Stimulated activated naive CD8-positive, alpha-beta T cell treated with anti-CD3 and anti-CD28 coated beads, Interleukin-15, Interleukin-2, amounts not matched to agents 100 ng/mL and 50 ng/mL, for 24 hours (primary cell): Measurements from ENCODE around the gene FNDC3B.
A peak's percentile ranks its signal among the peaks of the same experiment; 100 is the strongest.

Experiments
- H3K27ac Mint-ChIP-seq: one replicate; pipeline ENCODE4 v1.8.0; 2021; ENCODE audit warnings: mild to moderate bottlenecking, mixed read lengths
- H3K27me3 Mint-ChIP-seq: one replicate; pipeline ENCODE4 v1.8.0; 2021; ENCODE audit warnings: mixed read lengths
- H3K36me3 Mint-ChIP-seq: one replicate; pipeline ENCODE4 v1.8.0; 2021; ENCODE audit warnings: low read depth, mixed read lengths
- H3K4me1 Mint-ChIP-seq: one replicate; pipeline ENCODE4 v1.8.0; 2021; ENCODE audit warnings: low read depth, mixed read lengths
- H3K4me3 Mint-ChIP-seq: one replicate; pipeline ENCODE4 v1.8.0; 2021; ENCODE audit warnings: mild to moderate bottlenecking, mixed read lengths
- H3K9me3 Mint-ChIP-seq: one replicate; pipeline ENCODE4 v1.8.0; 2021; ENCODE audit warnings: mixed read lengths

FNDC3B gene

GRCh38 chr3:172310428-172310760, 271.0 kb downstream of the FNDC3B start:
- Mint-ChIP-seq H3K4me1 (no peaks in the 10 kb centered on the region), H3K27ac (no peak overlapping the region), H3K27me3 (no peaks in the 10 kb centered on the region), H3K36me3 (peaks cover 44% of the 10 kb centered on the region), H3K4me3 (no peak overlapping the region), H3K9me3 (no peaks in the 10 kb centered on the region)

- Mint-ChIP-seq H3K36me3 (peaks cover 44% of the 10 kb centered on the region), H3K27me3 (no peaks in the 10 kb centered on the region), H3K27ac (no peak overlapping the region), H3K9me3 (no peaks in the 10 kb centered on the region), H3K4me1 (no peaks in the 10 kb centered on the region), H3K4me3 (no peak overlapping the region)
These were observed 271.8 kb downstream of the FNDC3B start for GRCh38 chr3:172311217-172311616.

DNA sequence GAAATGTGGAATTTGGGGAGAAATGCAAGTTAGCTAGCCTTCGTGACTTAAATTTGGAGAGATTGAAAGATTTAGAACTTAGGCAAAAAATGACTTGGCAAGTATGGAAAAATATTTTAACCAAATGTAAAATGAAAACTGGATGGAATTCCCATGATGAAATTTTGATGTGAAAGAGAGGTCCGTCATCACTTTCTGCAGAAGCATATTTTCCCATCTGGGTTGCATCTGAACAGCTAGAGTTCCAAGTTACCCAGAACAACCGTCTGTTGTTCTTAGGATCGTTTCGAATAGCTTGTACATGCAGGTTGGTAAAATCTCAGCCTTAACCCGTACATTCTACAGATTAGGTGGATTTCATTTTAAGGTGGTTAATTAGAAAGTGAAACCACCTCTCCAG, 272.6 kb downstream of the FNDC3B start:
- peaks cover 48% of the 10 kb centered on the region for H3K36me3 Mint-ChIP-seq
- no peak overlapping the region for H3K27ac Mint-ChIP-seq
- H3K4me3 Mint-ChIP-seq: no peak overlapping the region
- no peaks in the 10 kb centered on the region for H3K9me3 Mint-ChIP-seq
- no peaks in the 10 kb centered on the region for H3K27me3 Mint-ChIP-seq
- no peaks in the 10 kb centered on the region for H3K4me1 Mint-ChIP-seq

DNA sequence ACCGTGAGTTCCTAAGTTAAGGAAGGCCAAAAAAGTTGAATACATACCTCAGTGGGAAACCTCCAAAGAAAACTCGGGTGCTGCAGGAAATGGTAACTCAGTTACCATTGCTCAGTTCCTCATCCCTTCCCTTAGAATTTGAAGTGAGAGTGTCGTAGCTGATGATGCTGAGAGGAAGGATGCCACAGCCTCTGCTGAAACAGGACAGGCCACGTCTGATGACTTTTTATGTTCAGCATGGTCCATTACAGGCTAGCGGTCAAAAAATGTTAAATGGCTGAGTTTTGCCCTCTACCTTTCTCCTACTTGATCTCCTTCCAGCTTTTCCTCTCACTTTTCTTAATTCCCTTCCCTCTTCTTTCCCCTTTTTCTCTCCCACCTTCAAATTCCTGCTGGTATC, 273.3 kb downstream of the FNDC3B start:
- Mint-ChIP-seq H3K27ac (no peak overlapping the region), H3K27me3 (no peaks in the 10 kb centered on the region), H3K9me3 (no peaks in the 10 kb centered on the region), H3K36me3 (peaks cover 47% of the 10 kb centered on the region), H3K4me3 (no peak overlapping the region), H3K4me1 (peaks cover 4% of the 10 kb centered on the region)

GRCh38 chr3:172313671-172314070, 274.3 kb downstream of the FNDC3B start:
- no peak overlapping the region for H3K27ac Mint-ChIP-seq
- H3K9me3 Mint-ChIP-seq: no peaks in the 10 kb centered on the region
- peaks cover 48% of the 10 kb centered on the region for H3K36me3 Mint-ChIP-seq
- no peak overlapping the region for H3K4me3 Mint-ChIP-seq
- H3K27me3 Mint-ChIP-seq: no peaks in the 10 kb centered on the region
- H3K4me1 Mint-ChIP-seq: peaks cover 13% of the 10 kb centered on the region

- no peak overlapping the region for H3K27ac Mint-ChIP-seq
- peaks cover 14% of the 10 kb centered on the region for H3K4me1 Mint-ChIP-seq
- H3K4me3 Mint-ChIP-seq: no peak overlapping the region
- H3K27me3 Mint-ChIP-seq: no peaks in the 10 kb centered on the region
- H3K36me3 Mint-ChIP-seq: peaks cover 40% of the 10 kb centered on the region
- H3K9me3 Mint-ChIP-seq: no peaks in the 10 kb centered on the region
These were observed 275.3 kb downstream of the FNDC3B start for GRCh38 chr3:172314591-172315160.

DNA sequence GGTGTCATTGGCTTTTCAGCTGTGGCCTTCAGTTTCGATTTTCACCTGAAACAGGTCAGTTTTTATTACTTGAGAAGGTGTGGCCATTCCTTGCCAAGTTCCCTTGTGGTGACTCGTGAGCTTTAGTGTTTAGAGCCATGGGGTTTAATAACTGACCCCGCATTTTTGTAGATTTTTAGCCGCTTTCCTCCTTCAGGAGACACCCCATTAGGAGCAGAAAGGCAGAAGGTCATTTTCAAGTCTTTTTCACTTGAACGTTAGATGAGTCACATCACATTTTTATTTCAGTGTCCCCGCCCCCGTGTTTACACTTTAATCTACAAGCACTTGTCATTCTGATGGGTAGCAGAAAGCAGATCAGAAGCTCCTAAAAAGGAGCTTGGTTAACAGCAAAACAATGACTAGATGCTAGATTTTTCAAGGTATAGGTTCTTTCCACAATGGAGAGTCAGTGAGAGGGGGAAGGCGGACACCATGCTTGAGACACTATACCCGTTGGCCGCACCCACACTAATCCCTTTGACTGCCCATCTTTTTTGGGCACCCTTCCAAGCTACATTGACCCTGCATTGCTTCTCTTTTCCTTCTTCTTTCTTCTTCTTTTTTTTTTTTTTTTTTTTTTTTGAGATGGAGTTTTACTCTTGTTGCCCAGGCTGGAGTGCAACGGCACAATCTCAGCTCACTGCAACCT, 276.2 kb downstream of the FNDC3B start:
- Mint-ChIP-seq H3K27ac (no peak overlapping the region), H3K4me1 (peaks cover 17% of the 10 kb centered on the region), H3K4me3 (no peak overlapping the region), H3K9me3 (no peaks in the 10 kb centered on the region), H3K27me3 (no peaks in the 10 kb centered on the region), H3K36me3 (peaks cover 40% of the 10 kb centered on the region)

- H3K27ac Mint-ChIP-seq: no peak overlapping the region
- peaks cover 30% of the 10 kb centered on the region for H3K36me3 Mint-ChIP-seq
- H3K9me3 Mint-ChIP-seq: no peaks in the 10 kb centered on the region
- peaks cover 17% of the 10 kb centered on the region for H3K4me1 Mint-ChIP-seq
- no peaks in the 10 kb centered on the region for H3K27me3 Mint-ChIP-seq
- H3K4me3 Mint-ChIP-seq: no peak overlapping the region
These were observed 277.4 kb downstream of the FNDC3B start for GRCh38 chr3:172316758-172317157.

GRCh38 chr3:172317481-172317880, 278.1 kb downstream of the FNDC3B start:
- H3K9me3 Mint-ChIP-seq: no peaks in the 10 kb centered on the region
- peaks cover 26% of the 10 kb centered on the region for H3K36me3 Mint-ChIP-seq
- H3K4me1 Mint-ChIP-seq: peaks cover 17% of the 10 kb centered on the region
- no peak overlapping the region for H3K4me3 Mint-ChIP-seq
- no peaks in the 10 kb centered on the region for H3K27me3 Mint-ChIP-seq
- no peak overlapping the region for H3K27ac Mint-ChIP-seq

DNA sequence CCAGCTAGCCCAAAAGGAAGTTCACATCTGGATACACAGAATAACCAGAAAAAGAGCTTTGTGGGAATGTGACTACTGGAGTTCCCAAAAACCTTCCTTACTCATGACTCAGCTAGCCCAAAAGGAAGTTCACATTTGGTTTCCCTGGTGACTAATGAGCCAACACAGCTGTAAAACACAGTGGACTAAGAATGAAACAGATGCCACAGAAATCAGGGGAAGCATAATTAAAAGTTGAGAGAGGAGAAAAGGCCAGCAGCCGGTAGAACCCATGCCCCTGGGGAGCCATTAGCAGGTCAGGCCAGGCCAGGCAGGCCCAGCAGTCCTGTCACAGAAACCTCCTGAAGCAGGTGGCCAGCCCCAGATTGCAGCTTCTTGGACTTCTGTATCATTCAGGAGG, 278.6 kb downstream of the FNDC3B start:
- H3K36me3 Mint-ChIP-seq: peaks cover 25% of the 10 kb centered on the region

GRCh38 chr3:172319595-172319994, 280.2 kb downstream of the FNDC3B start:
- no peak overlapping the region for H3K27ac Mint-ChIP-seq
- H3K27me3 Mint-ChIP-seq: no peaks in the 10 kb centered on the region
- no peak overlapping the region for H3K4me3 Mint-ChIP-seq
- no peaks in the 10 kb centered on the region for H3K9me3 Mint-ChIP-seq
- H3K36me3 Mint-ChIP-seq: peaks cover 29% of the 10 kb centered on the region
- peaks cover 26% of the 10 kb centered on the region for H3K4me1 Mint-ChIP-seq

More for the DNA sequence above, 278.6 kb downstream of the FNDC3B start:
- Mint-ChIP-seq H3K4me1 (peaks cover 17% of the 10 kb centered on the region), H3K27ac (no peak overlapping the region), H3K9me3 (no peaks in the 10 kb centered on the region), H3K4me3 (no peak overlapping the region), H3K27me3 (no peaks in the 10 kb centered on the region)

DNA sequence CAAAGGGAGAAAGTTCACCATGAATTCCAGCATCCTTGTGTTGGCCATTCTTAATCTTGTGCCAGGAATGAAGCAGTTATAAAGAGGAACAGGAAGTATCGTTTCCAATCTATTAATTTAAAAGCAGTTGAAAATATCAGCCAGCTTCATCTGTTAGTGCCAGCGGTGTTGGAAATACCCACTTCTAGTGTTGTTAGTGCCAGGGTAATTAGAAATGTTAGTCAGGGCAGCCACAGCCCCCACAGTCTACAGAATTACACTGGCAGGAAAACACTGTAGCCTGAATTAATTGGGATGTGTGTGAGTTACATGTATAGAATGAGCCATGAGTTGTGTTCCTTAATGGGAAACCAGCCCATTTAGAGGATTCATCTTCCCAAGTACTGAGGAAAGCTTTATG, 281.1 kb downstream of the FNDC3B start:
- H3K27ac Mint-ChIP-seq: peak overlapping the region; percentile 33
- H3K4me3 Mint-ChIP-seq: no peak overlapping the region
- H3K27me3 Mint-ChIP-seq: no peaks in the 10 kb centered on the region
- peaks cover 26% of the 10 kb centered on the region for H3K4me1 Mint-ChIP-seq
- H3K36me3 Mint-ChIP-seq: peaks cover 29% of the 10 kb centered on the region
- no peaks in the 10 kb centered on the region for H3K9me3 Mint-ChIP-seq

GRCh38 chr3:172321035-172321434, 281.7 kb downstream of the FNDC3B start:
- Mint-ChIP-seq H3K27me3 (no peaks in the 10 kb centered on the region), H3K4me1 (peaks cover 26% of the 10 kb centered on the region), H3K27ac (no peak overlapping the region), H3K9me3 (no peaks in the 10 kb centered on the region), H3K36me3 (peaks cover 29% of the 10 kb centered on the region), H3K4me3 (no peak overlapping the region)

- Mint-ChIP-seq H3K9me3 (no peaks in the 10 kb centered on the region), H3K27me3 (no peaks in the 10 kb centered on the region), H3K27ac (peak overlapping the region; percentile 63), H3K36me3 (peaks cover 13% of the 10 kb centered on the region), H3K4me1 (peaks cover 12% of the 10 kb centered on the region), H3K4me3 (no peak overlapping the region)
These were observed 284.7 kb downstream of the FNDC3B start for GRCh38 chr3:172323894-172324610.

GRCh38 chr3:172324611-172325203, 285.3 kb downstream of the FNDC3B start:
- no peak overlapping the region for H3K27ac Mint-ChIP-seq
- no peak overlapping the region for H3K4me3 Mint-ChIP-seq
- peaks cover 12% of the 10 kb centered on the region for H3K4me1 Mint-ChIP-seq
- no peaks in the 10 kb centered on the region for H3K9me3 Mint-ChIP-seq
- peaks cover 12% of the 10 kb centered on the region for H3K36me3 Mint-ChIP-seq
- no peaks in the 10 kb centered on the region for H3K27me3 Mint-ChIP-seq
